T-helper 1 cell treated with Interleukin-12 subunit alpha and Interleukin-12 subunit beta and Interleukin-4 antibody, amounts not matched to agents 30 ng/mL and 1 ng/mL, for 36 hours (primary cell): ENCODE results near the gene SLC25A23. TPM values are rescaled to one million over a fixed set of nuclear protein-coding genes. Genes with fewer than 3 reads are reported as not detected.

Source experiments
- intact Hi-C: fragments of 100-400 bp; cut with micrococcal nuclease; formaldehyde crosslinking; loops from one replicate; pipeline ENCODE4 v1.15.1; 2024
- total RNA-seq: library from RNA; stranded (reverse); gene quantifications from 2 replicates; pipeline ENCODE4 v1.2.3, GENCODE V29; 2022

The SLC25A23 gene
- total RNA-seq, 1 donor from 2014 or later, result 25.6 TPM

- intact Hi-C loops, result no loop called here
These were observed 814 bp downstream of the SLC25A23 start for GRCh38 chr19:6458695-6459261.

- intact Hi-C loops, result no loop called here
These were observed 1.5 kb downstream of the SLC25A23 start for GRCh38 chr19:6457958-6458694.

GRCh38 chr19:6455924-6456323, 3.7 kb downstream of the SLC25A23 start:
- intact Hi-C loops, result no loop called here

GRCh38 chr19:6453951-6454565, 5.5 kb downstream of the SLC25A23 start:
- intact Hi-C loops, result no loop called here

DNA sequence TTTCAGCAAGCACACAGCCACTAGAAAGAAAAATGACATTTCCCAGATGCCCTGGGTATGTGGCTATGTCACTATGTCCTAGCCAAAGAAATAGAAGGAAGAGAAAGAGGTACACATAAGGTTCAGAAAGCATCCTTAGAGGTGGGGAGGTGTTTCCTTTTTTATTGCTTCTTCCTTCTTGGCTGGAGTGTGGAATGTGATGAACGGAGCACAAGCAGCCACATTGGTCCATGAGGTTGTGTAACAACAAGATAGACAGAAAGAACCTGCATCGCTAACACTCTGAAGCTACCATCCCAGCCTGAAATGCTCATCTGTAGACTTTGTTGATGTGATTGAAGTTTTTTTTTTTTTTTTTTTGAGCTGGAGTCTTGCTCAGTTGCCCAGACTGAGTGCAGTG, 6.7 kb downstream of the SLC25A23 start:
- intact Hi-C loops, result no loop called here

DNA sequence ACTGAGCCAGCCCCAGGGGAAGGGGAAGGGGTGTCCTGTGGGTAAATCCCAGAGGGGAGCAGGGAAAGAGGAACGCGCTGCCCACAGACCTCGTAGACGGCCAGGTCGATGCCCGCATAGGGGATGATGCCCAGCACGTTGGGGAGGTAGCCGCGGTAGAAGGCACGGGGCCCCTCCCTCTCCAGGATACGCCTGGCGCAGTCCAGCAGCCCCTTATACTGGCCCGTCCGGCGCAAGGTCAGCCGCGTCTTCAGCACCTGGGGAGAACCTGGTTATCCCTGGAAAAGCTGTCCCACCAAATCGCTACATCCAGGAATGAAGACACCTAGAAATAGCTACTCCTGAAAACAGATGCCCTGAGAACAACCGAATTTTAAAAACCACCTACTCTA, 7.4 kb downstream of the SLC25A23 start:
- intact Hi-C loops, result no loop called here

DNA sequence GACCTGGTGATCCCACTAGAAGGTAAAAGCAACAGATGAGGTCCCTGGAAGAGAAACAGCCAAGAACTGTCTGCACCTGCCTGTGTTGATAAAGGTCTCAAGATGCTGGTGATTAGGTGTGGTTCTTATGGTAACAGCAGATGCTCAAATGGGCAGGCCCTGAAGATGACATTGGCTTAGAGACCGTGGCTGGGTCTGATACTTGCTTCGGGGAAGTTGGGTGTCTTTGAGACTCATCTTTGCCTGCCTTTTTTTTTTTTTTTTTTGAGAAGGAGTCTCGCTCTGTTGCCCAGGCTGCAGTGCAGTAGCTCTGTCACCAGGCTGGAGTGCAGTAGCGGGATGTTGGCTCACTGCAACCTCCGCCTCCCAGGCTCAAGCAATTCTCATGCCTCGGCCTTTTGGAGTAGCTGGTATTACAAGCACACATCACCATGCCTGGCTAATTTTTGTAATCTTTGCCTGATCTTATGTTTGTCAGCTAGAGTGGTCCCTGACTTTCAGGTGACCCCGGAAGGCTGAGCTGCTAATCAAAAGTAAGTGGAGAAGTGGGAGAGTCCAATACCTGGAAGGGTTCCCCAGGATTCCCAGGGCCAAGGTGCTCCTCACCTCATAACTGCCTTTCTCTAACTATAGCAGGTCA, 7.9 kb downstream of the SLC25A23 start:
- intact Hi-C loops, result no loop called here

DNA sequence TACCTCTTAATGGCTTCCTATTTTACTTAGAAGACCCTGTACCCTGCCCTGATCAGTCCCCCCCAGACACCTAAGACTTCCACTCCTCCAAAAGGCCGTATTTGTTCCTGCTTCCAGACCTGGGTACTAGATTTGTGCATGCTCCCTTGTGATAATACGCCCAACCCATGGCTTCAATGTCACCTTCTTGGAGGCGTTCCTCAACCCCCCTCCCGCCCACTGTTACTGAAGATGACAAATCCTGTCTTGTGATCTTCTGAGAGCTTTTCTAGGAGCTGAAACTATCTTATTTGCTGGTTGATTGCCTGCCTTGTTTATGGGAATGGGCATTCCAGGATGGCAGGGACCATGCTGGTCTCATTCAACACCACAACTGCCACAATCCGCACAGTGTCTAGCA, 9.4 kb downstream of the SLC25A23 start:
- intact Hi-C loops, result no loop called here

- intact Hi-C loops, result no loop called here
These were observed 11.5 kb downstream of the SLC25A23 start for GRCh38 chr19:6448045-6448444.

DNA sequence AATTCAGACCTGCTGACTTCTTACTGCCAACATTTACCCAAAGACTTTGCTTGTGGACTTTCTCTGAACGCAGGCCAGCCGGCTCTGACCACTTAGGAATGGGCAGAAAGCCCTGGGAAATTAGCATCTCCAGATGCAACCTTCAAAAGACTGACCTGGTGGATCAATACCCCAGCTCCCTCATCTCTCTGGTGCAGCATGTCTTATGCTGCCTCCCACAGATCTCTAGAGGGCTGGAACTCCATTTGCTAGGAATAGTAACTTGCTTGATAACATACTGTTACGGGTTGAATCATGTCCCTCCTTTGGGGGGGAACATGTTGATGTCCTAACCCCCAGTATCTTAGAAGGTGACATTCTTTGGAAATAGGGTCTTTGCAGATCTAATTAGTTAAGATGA, 13.1 kb downstream of the SLC25A23 start:
- intact Hi-C loops, result no loop called here

- intact Hi-C loops, result no loop called here
These were observed 15.6 kb downstream of the SLC25A23 start for GRCh38 chr19:6443986-6444385.

- intact Hi-C loops, result no loop called here
These were observed 17.4 kb downstream of the SLC25A23 start for GRCh38 chr19:6442087-6442688.

DNA sequence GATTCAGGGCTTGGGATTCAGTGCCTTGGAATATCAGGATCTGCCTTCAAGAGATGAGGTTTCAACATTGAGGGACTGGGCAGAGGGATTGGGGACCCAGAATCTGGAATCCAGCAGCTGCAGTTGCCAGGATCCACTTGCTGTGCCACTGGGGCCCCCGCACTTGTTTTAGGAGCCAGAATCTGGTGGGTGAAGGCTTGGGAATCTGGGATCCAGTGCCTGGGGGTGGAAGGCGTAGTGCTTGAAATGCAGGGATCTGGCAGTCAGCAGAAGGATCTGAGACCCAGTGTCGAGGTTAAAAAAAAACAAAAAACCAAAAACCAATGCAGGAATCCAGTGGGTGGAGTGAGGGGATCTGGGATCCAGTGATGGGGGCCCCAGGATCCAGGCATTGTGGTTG, 18.7 kb downstream of the SLC25A23 start:
- intact Hi-C loops, result no loop called here

DNA sequence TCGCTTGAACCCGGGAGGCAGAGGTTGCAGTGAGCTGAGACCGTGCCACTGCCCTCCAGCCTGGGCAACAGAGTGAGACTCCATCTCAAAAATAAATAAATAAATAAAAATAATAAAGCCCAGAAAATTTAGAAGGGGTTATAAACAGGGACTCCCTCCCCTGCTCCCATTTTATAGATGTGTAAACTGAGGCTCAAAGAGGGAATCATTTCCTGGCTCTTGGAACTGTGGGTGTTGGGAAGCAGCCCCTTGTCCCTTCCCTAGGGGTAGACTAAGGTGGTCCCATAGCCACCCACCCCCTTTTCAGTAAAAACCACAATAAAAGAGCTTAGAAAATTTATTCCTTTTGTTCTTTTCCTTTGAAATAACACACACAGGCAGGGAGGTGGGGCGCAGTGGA, 19.8 kb downstream of the SLC25A23 start:
- intact Hi-C loops, result no loop called here

DNA sequence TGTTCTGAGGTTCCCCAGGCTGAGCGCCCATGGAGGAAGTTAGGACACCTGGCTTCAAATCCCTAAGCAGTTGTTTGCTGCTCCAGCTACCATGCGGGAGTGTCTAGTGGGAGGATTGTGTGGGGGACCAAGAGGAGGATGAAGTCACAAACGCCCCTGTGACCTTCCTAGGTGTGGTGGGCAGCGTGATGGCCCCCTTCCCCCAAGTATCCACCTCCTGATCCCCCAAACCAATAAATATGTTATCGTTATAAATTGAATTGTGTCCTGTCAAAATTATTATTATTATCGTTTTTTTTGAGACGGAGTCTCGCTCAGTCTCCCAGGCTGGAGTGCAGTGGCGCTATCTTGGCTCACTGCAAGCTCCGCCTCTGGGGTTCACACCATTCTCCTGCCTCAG, 25.9 kb downstream of the SLC25A23 start, which contains the start of gene SLC25A41:
SLC25A41 (minus strand) TSS at position 101 of the 400 bp plus-strand sequence; CDS start at position 31, 70 bp downstream.
- intact Hi-C loops, result no loop called here

DNA sequence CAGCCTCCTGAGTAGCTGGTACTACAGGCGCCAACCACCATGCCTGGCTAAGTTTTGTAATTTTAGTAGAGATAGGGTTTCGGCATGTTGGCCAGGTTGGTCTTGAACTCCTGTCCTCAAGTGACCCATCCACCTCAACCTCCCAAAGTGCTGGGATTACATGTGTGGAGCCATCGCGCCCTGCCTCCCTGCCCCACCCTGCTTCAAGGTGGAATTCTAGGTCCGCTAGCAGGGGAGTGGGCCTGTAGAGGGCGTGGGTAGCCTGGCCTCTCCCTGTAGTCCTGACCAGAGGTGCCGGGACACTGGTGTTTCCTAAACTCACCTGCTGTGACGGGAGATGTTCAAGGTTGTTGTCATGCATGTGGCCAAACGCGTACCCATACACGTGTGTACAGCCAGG, 26.4 kb downstream of the SLC25A23 start:
- intact Hi-C loops, result no loop called here

GRCh38 chr19:6431891-6432290, 27.7 kb downstream of the SLC25A23 start:
- intact Hi-C loops, result no loop called here

GRCh38 chr19:6429419-6430221, 30.0 kb downstream of the SLC25A23 start:
- intact Hi-C loops, result loop anchor here (5.0 kb wide), 1 partner anchor 1957 kb away; the partner anchor contains the start of gene HDGFL2

GRCh38 chr19:6428692-6429418, 30.7 kb downstream of the SLC25A23 start:
- intact Hi-C loops, result loop anchor here (5.0 kb wide), 1 partner anchor 1957 kb away; the partner anchor contains the start of gene HDGFL2

- intact Hi-C loops, result loop anchor here (5.0 kb wide), 1 partner anchor 1955 kb away; the partner anchor contains the start of gene HDGFL2
These were observed 32.5 kb downstream of the SLC25A23 start for GRCh38 chr19:6427131-6427530.
